Astrocyte of the cerebellum (primary cell): Measurements from ENCODE around the gene IL13RA1.

ENCODE experiments used
- DNase-seq: peaks from one replicate; pipeline ENCODE4 v3.0.0-alpha.2; 2011; ENCODE audit warnings: low read depth
- H3K4me3 ChIP-seq: 2 replicates; pipeline ENCODE4 v1.5.1; 2011; ENCODE audit warnings: mild to moderate bottlenecking, low read depth, low read length, moderate library complexity
- in situ Hi-C: cut with HindIII; loops from 2 replicates; pipeline ENCODE4 v1.10.0; 2017; ENCODE audit warnings: low sequenced_read_pairs
- TF ChIP-seq, protein P1 (sequence below): IDR thresholded peaks from 2 replicates; pipeline ENCODE4 v1.5.1; 2012; ENCODE audit warnings: low read length, low read depth, moderate library complexity, mild to moderate bottlenecking; ENCODE audit errors: missing control alignments

The IL13RA1 gene

DNA sequence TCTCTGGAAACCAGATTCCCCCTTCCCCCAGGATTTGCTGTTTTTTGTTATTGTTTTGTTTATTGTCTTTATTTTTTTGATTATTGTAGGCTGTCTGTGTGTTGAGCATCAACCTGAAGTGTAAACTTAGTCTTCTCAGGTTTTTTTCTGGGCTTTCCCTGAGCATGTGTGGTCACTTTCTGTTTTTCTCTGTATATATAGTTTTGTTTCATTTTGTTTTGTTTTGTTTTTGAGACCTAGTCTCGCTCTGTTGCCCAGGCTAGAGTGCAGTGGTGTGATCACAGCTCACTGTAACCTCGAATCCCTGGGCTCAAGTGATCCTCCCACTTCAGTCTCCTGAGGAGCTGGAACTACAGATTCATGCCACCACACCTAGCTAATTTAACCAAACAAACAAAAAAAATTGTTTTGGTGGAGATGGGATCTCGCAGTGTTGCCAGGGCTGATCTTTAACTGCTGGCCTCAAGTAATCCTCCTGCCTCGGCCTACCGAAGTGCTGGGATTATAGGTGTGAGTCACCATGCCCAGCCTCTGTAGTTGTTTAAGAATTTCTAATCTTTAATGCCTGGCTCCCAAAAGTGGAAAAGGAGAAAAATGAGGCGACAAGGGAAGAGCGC lies 9.1 kb downstream of the IL13RA1 start:
- H3K4me3 ChIP-seq = no peak overlapping the region
- DNase-seq = no peak
- in situ Hi-C loops = no loop called here
- TF ChIP-seq, protein P1, sequence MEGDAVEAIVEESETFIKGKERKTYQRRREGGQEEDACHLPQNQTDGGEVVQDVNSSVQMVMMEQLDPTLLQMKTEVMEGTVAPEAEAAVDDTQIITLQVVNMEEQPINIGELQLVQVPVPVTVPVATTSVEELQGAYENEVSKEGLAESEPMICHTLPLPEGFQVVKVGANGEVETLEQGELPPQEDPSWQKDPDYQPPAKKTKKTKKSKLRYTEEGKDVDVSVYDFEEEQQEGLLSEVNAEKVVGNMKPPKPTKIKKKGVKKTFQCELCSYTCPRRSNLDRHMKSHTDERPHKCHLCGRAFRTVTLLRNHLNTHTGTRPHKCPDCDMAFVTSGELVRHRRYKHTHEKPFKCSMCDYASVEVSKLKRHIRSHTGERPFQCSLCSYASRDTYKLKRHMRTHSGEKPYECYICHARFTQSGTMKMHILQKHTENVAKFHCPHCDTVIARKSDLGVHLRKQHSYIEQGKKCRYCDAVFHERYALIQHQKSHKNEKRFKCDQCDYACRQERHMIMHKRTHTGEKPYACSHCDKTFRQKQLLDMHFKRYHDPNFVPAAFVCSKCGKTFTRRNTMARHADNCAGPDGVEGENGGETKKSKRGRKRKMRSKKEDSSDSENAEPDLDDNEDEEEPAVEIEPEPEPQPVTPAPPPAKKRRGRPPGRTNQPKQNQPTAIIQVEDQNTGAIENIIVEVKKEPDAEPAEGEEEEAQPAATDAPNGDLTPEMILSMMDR = no peak

DNA sequence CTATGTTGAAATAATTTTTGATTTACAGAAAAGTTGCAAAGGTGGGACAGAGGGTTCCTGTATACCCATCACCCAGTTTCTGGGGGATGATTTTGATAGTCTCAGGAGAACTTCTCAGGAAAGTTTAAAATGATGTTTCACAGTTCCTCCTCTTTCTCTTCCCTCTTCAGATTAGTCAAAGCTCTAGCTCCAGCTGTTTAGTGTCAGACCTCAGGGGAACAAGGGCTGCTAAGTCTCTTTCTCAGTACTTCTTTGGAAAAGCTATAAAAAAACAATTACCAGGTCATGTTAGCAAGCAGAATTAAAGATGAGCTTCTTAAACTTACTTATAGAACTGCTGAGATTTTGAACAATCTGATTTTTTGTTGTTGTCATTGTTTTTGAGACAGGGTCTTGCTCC lies 12.2 kb downstream of the IL13RA1 start:
- in situ Hi-C loops = no loop called here
- no peak overlapping the region for H3K4me3 ChIP-seq
- DNase-seq = no peak
- TF ChIP-seq, protein P1 = no peak

DNA sequence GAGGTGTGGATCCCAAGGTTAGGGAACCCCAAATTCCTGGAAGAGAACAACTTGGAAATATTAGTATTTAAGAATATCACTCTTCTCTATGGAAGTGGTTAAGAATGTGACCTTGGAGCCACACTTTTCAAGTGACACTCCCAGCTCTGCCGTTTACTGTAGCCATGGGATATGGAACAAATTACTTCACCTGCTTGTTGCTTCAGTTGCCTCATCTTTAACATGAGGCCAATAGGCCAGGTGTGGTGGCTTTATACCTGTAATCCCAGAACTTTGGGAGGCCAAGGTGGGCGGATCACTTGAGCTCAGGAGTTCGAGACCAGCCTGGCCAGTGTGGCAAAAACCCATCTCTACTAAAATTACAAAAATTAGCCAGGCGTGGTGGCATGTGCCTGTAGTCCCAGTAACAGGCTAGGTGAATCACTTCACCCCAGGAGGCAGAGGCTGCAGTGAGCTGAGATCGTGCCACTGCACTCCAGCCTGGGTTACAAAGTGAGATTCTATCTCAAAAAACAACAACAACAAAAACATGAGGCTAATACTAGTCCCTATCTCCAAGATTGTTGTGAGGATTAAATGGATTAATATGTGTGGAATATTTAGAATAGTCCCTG lies 13.0 kb downstream of the IL13RA1 start:
- no peak for DNase-seq
- TF ChIP-seq, protein P1 = no peak
- no peak overlapping the region for H3K4me3 ChIP-seq
- in situ Hi-C loops = no loop called here

DNA sequence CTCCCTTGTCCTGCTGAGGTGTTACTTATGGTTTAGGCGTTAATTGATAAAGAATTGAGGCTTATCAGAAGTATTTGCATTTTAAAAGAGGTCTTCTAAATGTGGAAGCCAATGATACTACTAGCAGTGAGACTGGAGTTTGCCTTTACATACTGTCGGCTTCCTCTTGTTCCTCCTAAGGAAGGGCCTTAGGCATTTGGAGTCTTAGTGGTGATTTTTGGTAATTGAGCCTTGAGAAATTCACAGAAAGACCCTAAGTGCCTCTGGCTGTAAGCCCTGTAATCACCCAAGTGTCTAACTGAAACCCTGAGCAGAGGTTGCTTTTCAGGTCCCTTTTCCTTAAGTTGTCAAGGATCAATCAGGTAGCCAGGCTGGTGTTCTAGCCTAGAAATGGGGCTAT lies 14.8 kb downstream of the IL13RA1 start:
- TF ChIP-seq, protein P1 = no peak
- DNase-seq = no peak
- in situ Hi-C loops = no loop called here
- H3K4me3 ChIP-seq = no peak overlapping the region

DNA sequence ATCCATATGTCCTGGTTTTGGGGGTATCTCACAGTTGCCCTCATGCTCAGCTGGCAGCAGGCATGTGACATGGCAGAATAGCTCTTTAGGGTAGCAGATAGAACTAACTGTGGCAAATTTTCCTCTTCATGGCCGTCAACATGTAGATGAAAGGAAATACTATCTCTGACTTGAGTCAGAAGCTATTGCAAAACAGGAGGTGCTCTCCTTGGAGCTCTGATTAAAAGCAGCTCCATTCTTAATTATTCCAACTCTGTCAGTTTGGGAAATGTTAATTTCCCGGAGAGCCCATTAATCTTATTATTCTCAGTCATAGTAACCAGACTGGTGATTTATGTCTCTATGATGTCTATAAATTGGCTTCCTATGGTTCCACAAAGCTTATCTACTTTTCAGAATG lies 18.2 kb downstream of the IL13RA1 start:
- in situ Hi-C loops = no loop called here
- TF ChIP-seq, protein P1 = no peak
- DNase-seq = no peak
- H3K4me3 ChIP-seq = no peak overlapping the region

GRCh38 chrX:118751950-118752783 lies 24.8 kb downstream of the IL13RA1 start:
- H3K4me3 ChIP-seq = no peak overlapping the region
- no peak for DNase-seq
- TF ChIP-seq, protein P1 = no peak
- in situ Hi-C loops = no loop called here
